Ovary (tissue), 9 donors: ENCODE results near the gene HOXA2. TPM values are rescaled to one million over a fixed set of nuclear protein-coding genes. Genes with fewer than 3 reads are reported as not detected.

Experiments
- DNase-seq, 5 donors: peaks; one replicate each; pipeline ENCODE4 v3.0.0-alpha.2; 2019 to 2020
- H3K27ac ChIP-seq, 2 donors: fragments of 200-600 bp; one replicate each; pipeline versions ENCODE4 v1.5.1 to v1.8.0; 2019 to 2022
- H3K27me3 ChIP-seq: fragments of 200-600 bp; one replicate; pipeline ENCODE4 v1.8.0; 2022
- H3K36me3 ChIP-seq: fragments of 200-600 bp; sonication (generic); one replicate; pipeline ENCODE4 v1.5.1; 2019
- H3K4me1 ChIP-seq: one replicate; pipeline ENCODE4 v1.8.1; 2013; ENCODE audit warnings: mild to moderate bottlenecking, moderate library complexity; ENCODE audit not compliant: insufficient read depth
- H3K4me3 ChIP-seq: fragments of 200-600 bp; sonication (generic); one replicate; pipeline ENCODE4 v1.5.1; 2017
- H3K9me3 ChIP-seq, 2 donors: fragments of 200-600 bp in 1 of 2; sonication (generic) in 1 of 2; one replicate each; pipeline versions ENCODE4 v1.5.1 to v1.8.1; 2013 to 2019; ENCODE audit warnings: mild to moderate bottlenecking in 1 of 2, moderate library complexity in 1 of 2
- EP300 ChIP-seq: sonication (generic); formaldehyde crosslinking; IDR thresholded peaks from one replicate; pipeline ENCODE4 v1.6.1; 2017; ENCODE audit warnings: antibody characterized with exemption
- POLR2A ChIP-seq: fragments of 450-650 bp; IDR thresholded peaks from one replicate; pipeline ENCODE4 v1.6.1; 2017; ENCODE audit warnings: antibody characterized with exemption, mild to moderate bottlenecking, moderate library complexity
- WGBS, 3 donors: extraction: QIAGEN DNeasy Blood & Tissue Kit in 1 of 3; methylation state at CpG; one replicate each; pipeline versions ENCODE4 v1.1.5 to v1.1.7; 2013 to 2017; 5-methylcytosine and 5-hydroxymethylcytosine counted together
- intact Hi-C, 4 donors: fragments of 100-400 bp; cut with DNase I; formaldehyde crosslinking; loops; one replicate each; pipeline versions ENCODE4 v1.11.0 to v1.15.1; 2022 to 2023
- polyA plus RNA-seq, 2 donors: library from polyadenylated mRNA; stranded (reverse); fragments of 200-250 nt in 1 of 2; fragments of 350-450 nt in 1 of 2; fragmentation: Illumina TruSeq in 1 of 2; extraction: RNeasy Lipid Tissue Mini Kit (QIAGEN cat#74804) in 1 of 2; gene quantifications; one replicate each; pipeline ENCODE4 v1.2.3, GENCODE V29; 2013 to 2014
- total RNA-seq, 7 donors: library from RNA; depleted of rRNA in 2 of 7; stranded (reverse); fragments of >200 nt in 2 of 7; fragmentation: NEBNext Ultra II Directional in 3 of 7; extraction: Animal tissue kit (Norgen Biotek cat#: 25700) in 3 of 7; gene quantifications; one replicate each; pipeline versions ENCODE4 v1.1.0 to v1.2.4, GENCODE V29; 2016 to 2023
- TF ChIP-seq, protein P1 (sequence below), 3 donors: fragments of 450-650 bp in 2 of 3; fragments of 200-600 bp in 1 of 3; IDR thresholded peaks; one replicate each; pipeline versions ENCODE4 v1.5.1 to v1.8.0; 2016 to 2022; ENCODE audit warnings: antibody characterized with exemption in 3 of 3, mild to moderate bottlenecking in 1 of 3
- donor health status: DM: no; HTN: no; CAD: no; lungs with moderate emphysema.
- donor health status: DM: no; HTN: no; CAD: no.
- donor health status: Bipolar disorder and iron deficiency.
- donor health status: DM: yes; HTN: yes; CAD: no.
- donor health status: DM: no; HTN: no; CAD: no.
- donor health status: DM: yes; HTN: yes; CAD: no.

Gene HOXA2
- total and polyA plus RNA-seq, 9 donors, result 0.36 to 9.0 (median 1.1) TPM; not detected in 2

DNA sequence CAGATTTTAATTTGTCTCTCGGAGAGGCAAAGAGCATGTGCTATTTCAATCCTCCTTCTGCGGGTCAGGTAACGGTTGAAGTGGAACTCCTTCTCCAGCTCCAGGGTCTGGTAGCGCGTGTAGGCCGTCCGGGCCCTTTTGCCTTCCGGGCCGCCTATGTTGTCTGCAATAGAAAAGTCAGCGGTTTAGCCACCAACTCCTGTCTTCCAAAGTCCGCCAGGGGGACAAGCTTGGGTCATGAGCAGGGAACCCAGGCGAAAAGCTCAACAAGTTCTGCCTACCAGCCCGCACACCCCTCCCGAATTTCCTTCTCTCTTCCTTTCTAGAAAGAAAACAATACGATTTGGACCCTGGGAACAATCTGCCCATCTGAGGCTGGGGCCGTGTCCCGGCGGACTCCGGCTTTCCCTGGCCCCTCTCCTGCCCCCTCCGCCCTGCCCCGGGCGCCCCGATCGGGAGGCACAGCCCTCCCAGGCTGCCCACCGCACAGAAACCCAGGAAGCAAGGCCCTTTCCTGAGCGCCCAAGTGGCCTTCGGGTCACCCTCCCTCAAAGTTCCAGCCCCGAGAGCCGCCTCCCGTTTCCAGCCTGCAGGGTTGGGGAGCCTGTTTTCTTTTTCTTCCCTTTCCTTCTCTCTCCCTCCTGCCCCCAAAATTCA, 39.6 kb upstream of the HOXA2 start:
- no peak for DNase-seq
- H3K27ac ChIP-seq, result no peak overlapping the region
- H3K27me3 ChIP-seq, result no peaks in the 10 kb centered on the region
- peaks cover 0 to 6% of the 10 kb centered on the region in 2 donors for H3K9me3 ChIP-seq
- 46 to 64% (median 48%) methylated on average over 30 of the region's 30 CpGs for WGBS, 3 donors
- intact Hi-C loops, result loop anchor here in 3 of 4 donors (5.0 kb wide), 2 partner anchors 285 to 290 kb away; no protein-coding TSS in a partner anchor
- H3K36me3 ChIP-seq, result no peaks in the 10 kb centered on the region
- TF ChIP-seq, protein P1, sequence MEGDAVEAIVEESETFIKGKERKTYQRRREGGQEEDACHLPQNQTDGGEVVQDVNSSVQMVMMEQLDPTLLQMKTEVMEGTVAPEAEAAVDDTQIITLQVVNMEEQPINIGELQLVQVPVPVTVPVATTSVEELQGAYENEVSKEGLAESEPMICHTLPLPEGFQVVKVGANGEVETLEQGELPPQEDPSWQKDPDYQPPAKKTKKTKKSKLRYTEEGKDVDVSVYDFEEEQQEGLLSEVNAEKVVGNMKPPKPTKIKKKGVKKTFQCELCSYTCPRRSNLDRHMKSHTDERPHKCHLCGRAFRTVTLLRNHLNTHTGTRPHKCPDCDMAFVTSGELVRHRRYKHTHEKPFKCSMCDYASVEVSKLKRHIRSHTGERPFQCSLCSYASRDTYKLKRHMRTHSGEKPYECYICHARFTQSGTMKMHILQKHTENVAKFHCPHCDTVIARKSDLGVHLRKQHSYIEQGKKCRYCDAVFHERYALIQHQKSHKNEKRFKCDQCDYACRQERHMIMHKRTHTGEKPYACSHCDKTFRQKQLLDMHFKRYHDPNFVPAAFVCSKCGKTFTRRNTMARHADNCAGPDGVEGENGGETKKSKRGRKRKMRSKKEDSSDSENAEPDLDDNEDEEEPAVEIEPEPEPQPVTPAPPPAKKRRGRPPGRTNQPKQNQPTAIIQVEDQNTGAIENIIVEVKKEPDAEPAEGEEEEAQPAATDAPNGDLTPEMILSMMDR (IDR thresholded peaks at IDR 0.05), result no peak
- TF ChIP-seq POLR2A (no peak), EP300 (no peak)
- H3K4me3 ChIP-seq, result peak overlapping the region; percentile 34
- peaks cover 1% of the 10 kb centered on the region for H3K4me1 ChIP-seq

DNA sequence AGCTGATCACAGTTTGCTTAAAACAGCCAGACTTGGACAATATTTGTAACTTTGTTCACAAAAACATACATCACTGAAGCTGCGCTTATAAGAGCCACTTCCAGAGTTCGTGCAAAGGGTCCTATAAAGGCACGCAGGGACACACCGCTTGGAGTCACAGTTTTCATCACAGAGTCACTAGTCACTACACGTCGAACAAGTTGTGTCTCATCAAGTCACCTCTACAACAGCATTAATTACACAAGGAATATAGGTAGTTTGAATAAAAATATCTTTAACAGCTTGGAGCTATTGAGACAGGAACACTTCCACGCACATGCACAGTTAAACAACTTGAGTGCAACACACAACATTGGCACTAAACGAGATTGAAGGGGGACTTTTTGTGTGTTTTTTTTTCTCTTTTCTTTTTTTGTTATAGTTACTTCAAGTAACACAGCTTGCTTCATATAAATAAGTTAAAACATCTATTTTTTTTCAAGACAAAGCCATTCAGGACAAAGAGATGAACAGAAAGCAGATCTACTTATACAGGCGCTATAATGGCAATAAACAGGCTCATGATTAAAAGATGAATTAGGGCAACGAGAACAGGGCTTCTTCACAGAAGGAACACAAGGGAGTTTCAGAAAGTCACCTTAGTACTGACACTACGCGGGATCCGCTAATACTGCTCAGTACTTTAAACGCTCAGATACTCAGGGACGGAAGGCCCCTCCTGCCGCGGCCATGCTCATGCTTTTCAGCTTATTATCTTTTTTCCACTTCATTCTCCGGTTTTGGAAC, 38.8 kb upstream of the HOXA2 start:
- no peak for TF ChIP-seq POLR2A
- no peak for TF ChIP-seq EP300
- TF ChIP-seq, protein P1 (IDR thresholded peaks at IDR 0.05), result no peak
- DNase-seq, result no peak
- H3K36me3 ChIP-seq, result no peaks in the 10 kb centered on the region
- WGBS, 3 donors, result 85 to 88% (median 87%) methylated on average over 18 of the region's 18 CpGs
- no peaks in the 10 kb centered on the region for H3K27me3 ChIP-seq
- no peak overlapping the region for H3K27ac ChIP-seq
- H3K4me3 ChIP-seq, result peak overlapping the region; percentile 34
- intact Hi-C loops, result loop anchor here in 3 of 4 donors (5.0 kb wide), 2 partner anchors 284 to 289 kb away; no protein-coding TSS in a partner anchor
- H3K9me3 ChIP-seq, result peaks cover 0 to 6% of the 10 kb centered on the region in 2 donors
- H3K4me1 ChIP-seq, result peaks cover 1% of the 10 kb centered on the region

DNA sequence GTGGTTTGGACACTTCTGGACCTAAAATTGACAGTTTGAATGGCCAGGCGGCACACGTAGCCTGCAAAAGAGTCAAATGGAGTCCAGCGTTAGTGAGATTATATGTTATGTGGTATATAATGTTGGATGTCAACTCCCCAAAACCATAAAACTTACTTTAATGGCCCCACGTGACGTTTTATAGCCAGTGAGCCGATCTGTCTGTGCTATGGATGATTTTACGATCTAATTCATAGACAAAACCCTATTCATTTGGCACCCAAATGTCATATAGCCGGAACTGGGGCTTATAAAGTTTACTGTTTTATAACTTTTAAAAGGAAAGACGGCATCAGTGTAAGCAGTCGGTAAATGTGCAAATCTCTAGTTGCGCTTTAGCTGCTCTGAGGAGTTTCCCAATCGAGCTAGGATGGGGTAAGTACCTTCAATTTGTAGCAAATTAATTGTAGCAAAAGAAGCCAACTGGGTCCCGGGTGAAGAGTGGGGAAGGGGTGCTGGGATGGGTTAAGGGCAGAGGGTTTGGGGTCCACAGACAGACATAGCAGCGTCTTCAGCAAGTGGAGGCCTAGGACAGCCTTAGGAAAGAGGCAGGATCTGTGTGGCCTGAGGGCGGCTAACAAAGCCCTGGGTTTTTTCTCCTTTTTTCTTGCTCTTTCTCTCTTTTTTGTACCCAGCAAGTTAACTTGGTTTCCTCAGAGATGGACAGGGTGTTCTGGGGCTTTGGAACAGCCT, 37.8 kb upstream of the HOXA2 start:
- Histone ChIP-seq H3K4me3 (no peak overlapping the region), H3K9me3 (no peaks in the 10 kb centered on the region), H3K27ac (no peak overlapping the region), H3K27me3 (no peaks in the 10 kb centered on the region), H3K36me3 (no peaks in the 10 kb centered on the region), H3K4me1 (peaks cover 1% of the 10 kb centered on the region)
- TF ChIP-seq EP300, result no peak
- TF ChIP-seq POLR2A, result no peak
- TF ChIP-seq, protein P1 (IDR thresholded peaks at IDR 0.05), result no peak
- WGBS, 3 donors, result 77 to 85% (median 78%) methylated on average over 15 of the region's 15 CpGs
- intact Hi-C loops, result loop anchor here in 3 of 4 donors (5.0 kb wide), 2 partner anchors 283 to 288 kb away; no protein-coding TSS in a partner anchor
- no peak for DNase-seq
